ENCODE data around the gene FGF12.

The FGF12 gene

DNA sequence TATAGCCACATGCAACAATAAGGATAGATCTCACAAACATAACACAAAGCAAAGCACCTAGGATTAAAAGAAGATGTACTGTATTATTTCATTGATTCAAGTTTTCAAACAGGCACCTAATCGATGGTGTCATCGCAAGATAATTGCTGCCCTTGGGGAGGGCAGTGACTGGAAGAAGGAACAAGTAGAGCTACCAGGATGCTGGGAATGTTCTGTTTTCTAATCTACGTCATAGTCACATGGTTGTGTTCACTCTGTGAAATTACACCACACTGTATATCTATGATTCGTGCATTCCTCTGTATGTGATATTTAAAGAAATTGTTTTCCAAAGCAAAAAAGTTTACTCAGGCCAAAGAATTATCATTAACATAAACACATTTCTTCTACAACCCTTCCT, 236.6 kb downstream of the FGF12 start:
- DNase-seq: no peak

DNA sequence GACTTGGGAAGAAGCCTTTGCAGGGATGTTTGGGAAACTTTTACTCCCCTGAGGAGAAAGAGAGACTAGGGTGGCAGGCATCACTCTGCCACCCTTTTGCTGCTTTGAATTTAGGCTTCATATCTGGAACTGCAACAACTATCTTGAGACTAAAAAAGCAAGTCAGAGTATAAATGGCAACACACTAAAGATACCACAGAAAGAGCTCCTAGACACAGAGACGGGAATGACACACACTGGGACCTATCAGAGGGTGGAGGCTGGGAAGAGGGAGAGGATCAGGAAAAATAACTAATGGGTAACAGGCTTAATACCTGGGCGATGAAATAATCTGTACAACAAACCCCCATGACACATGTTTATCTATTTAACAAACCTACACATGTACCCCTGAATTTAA, 237.8 kb downstream of the FGF12 start:
- DNase-seq: no peak

DNA sequence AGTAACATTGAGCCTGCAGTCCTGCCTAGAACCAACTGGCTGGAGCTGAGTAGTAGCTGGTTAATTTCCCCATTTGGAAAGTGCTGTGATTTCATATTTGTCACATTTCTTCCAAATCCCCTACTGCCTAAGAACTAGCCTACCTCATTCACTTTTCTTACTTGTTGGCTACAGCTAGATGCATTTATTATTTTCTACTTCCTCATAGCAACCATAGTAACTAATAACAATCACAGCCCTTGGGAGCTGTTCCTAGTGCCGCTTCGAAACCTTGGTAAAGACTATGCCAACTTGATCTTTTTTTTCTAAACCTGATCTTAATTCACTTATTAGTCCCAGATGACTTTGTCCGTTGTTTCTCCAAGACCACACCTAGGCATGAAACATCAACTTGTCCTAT, 240.3 kb downstream of the FGF12 start:
- no peak for DNase-seq

DNA sequence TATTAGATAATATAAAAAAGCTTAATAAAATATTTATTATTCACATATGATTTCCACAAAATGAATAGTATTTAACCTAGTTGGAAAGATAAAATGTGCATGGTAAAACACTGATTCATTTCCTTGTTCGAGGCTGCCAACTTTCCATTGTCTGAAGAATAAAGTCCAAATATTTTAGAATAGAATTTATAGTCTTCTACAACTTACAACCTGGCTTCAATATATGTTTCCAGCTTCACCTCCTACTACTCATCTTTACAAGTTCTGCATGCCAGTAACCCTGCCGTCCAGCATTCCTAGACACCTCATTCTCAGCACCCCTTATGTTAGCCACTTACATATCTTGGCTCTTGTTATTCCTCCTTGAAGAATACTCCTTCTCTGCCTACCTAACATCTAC, 244.5 kb downstream of the FGF12 start:
- DNase-seq: no peak

DNA sequence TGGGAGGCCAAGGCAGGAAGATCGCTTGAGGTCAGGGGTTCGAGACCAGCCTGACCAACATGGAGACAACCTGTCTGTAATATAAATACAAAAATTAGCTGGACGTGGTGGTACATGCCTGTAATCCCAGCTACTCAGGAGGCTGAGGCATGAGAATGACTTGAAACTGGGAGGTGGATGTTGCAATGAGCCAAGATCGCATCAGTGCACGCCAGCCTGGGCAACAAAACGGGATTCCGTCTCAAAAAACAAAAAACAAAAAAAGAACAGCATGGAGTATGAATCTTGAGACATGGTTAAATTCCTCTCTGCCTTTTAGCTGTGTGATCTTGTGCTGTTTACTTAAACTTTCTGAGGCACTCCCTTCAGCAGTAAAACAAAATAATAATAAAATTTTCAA, 244.9 kb downstream of the FGF12 start:
- DNase-seq: no peak

DNA sequence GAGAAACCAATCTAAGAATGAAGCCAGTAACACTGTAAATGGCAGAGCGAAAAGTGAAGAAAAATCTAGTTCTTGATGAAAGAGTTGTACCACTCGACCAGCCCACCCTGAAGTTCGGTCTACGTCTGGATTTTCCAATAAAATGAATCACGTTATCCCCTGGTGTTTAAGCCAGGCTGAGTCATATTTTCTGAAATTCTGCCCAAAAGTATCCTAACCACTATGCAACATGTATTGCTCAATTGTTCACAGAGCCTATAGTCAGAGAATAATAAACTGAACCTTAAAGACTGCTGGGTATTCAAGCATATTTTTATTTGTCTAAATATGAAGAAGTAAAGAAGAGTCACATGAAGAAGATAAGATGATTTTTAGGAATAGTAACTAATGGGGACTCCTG, 245.7 kb downstream of the FGF12 start:
- no peak for DNase-seq

DNA sequence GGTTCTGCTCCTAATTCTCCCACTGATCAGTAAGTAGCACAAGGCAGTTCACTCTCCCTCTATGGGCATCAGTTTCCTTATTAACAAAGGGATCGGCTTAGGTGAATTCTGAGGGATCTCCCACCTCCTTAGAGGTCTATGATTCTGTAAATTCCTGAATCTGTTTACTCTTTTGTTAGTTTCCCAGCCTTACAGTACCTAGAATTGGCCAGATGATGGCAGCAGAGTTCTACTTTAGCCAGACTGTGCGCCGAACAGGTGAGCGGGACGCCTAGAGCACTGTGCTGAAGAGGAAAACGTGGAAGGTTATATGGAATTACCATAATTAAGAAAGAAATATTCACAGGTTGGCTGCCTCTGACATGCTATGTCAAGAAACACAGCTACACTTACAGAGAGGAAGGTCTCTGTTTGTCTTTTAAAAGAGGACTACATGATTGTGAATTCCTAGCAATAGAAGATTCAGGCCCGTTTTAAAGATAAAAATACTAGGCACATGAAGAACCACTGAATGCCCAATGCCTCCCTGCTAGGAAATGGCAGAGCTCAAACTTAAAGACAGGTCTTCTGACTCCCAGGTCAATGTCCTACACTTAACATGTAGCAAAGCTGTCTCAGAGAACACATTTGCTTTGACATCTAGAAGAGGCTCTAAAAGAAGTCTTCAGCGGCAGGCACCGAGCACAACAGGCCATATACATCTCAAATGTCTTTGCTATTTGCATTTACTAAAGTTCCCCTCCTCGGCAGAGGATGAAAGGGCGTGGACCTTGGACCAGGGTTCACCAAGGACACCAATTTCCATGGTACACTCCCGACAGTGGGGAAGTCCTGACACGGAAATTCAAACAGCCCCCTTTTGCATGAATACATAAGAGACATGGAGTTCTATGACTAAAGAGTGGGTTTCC, 259.9 kb downstream of the FGF12 start:
- DNase-seq: no peak

DNA sequence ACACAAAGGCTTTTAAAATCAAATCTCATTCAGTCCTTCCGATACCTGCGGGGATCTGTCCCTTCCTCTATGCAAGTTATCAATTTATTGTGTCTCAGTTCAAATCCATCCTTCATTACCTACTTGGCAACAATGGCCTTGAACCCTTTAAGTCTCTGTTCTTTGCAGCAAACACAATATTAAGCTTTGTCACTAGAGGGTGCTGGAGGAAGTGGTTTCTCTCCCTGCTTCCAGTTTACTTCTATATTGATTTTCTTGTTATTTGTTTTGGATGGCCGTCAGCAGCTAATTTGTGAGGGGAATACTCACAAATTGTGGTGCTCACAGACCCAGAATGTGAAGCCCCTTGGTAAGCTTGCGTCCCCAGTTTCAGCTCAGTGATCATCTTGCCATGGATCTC, 278.3 kb downstream of the FGF12 start:
- no peak for DNase-seq

DNA sequence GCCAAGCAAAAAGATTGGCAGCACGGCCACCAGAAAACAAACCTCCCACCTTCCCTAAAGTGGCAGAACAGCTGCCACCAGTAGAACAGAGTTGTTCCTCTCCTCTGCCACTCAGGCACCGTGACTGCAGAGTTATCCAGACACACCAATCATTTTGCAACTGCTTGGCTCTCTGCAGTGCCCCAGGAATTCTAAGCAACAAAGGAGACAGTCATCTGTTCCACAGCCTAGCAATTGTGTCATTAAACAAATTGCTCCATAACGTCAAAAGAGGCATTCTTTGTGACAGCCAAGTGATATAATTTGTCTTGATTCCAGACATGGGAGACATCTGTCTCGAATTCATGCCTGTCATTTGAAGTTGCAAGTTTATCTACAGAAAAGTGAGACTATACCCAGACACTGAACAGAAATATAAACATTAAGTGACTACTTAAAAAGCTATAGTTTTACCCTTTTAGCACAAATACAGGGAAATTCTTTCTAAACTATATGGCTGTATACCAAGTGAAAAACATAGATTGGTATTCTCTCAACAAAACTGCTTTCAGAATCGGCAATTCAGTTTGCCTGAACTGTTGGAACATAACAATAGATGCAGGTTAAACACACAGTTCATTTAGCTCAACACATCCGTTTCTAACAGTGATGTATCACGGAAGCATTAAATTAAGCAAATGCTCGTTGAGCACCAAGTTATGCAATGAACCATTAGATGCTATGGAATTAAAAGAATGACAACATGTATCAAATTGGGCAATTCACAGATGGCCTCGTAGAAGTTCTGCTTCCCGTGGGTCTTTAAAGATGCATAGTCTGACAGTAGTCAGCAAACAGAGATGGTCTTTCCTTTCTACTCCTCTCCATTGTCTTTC, 281.3 kb downstream of the FGF12 start:
- no peak for DNase-seq

DNA sequence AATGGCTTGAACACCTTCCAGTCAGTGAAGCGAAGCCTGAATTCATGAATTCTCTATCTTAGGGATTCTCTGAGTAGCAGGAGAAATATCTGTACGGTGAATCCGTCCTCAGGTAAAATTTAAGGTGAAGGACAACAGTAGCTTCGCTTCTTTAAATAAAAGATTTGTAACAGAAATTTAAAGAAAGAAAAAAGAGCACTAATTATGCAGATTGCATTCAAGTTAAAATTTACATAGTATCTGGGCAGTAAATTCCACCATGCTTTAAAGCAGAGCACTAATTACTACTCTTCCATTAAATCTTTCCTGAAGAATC, 282.6 kb downstream of the FGF12 start:
- DNase-seq: no peak

DNA sequence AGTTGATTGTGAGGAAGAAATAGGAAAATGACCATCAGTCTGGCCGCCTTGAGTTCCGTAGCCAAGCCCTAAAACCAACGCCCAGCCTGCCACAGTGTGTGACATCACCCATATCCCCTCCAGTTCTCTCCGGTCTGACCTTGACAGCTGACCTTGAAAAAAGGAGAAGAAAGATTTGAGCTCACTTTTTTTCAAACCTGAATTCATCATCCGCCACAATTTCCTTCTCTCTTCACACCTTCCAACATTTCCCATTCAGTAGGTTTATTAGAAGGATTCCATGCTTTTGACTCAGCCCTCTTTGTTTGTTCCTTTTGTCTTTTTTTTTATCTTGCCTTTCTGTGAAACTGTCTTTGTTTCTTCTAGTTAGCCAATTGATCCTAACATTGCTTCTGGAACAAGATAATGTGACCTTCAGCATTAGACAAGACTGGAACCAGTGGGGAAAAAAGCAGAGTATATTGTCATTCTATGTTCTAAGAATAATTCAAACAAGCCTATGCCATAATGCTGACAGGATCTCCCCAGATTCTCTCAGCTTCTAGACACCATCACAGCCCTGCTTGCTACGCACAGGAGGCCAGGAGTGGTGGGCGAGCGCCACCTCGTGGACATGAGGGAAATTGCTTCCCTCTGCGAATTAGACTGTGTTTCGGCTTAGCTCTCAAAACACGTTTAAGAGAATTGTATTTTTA, 283.1 kb downstream of the FGF12 start:
- no peak for DNase-seq

DNA sequence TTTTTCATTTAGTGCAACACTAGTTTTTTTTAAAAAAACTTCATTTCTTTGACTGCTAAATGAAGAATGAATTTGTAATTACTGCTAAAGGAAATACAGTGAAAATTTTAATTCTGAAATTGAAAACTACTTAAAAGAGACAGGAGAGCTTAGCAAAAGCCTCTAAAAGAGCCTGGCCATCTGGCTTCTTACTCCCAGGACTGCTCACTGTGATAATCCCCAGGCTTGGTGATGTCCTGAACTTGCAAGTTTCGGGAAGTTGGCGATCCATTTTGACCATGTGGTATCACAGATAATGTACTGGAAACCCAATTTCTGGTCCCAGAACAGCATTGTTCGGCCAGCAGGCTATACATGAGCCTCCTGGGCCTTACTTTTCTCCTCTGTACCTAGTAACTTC, 292.1 kb downstream of the FGF12 start:
- no peak for DNase-seq

DNA sequence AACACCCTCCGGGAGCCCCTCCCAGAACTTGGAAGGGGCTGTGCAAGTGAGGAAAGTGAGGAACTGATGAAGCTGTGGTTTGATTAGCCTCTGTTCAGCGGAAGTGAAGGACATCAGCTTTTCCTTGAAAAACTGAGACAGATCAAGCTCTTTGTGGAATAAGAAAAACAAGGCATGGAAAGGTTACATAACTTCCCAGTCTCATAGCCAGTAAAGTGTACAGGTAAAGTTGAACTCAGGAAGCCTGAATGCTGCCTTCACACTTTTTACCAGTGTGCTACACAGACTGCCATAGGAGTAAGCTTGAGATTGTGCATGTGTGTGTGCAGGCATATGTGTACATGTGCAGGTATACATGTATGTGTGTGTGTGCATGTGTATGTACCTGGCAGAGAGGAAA, 293.2 kb downstream of the FGF12 start:
- DNase-seq: no peak

DNA sequence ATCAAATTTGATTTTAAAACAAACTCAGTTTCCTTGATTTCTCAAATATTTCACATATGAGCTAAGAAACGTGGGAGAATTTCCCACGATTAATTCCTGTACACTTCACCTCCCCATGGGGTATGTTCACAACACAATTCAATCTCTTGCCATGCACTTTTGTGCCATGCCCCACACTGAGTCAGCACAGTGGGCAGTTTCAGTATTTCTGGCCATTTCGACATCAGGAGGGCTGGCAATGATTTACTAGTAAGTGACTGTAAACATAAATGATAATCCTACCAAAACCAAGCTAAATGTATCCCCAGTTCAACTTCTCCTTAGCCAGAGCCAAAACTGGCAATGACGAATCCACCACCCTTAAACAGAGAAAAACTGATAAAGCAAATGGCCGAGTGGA, 293.6 kb downstream of the FGF12 start:
- DNase-seq: no peak

DNA sequence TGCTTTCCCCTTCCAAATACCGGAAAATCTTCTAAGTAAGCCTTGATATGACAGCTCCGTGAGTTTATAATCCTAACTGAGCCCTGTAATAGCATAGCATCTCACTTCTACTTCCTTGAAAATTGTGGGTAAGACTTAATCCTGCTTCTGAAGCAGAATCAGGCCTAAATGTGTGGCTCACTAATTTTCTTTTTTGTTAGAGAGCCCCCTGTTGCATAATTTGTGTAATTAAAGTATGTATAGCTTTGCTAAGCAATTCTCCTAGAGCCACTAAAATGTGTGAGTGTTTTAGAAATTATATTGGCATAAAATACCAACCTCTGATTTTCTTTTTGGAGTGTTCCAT, 304.4 kb downstream of the FGF12 start:
- DNase-seq: no peak

DNA sequence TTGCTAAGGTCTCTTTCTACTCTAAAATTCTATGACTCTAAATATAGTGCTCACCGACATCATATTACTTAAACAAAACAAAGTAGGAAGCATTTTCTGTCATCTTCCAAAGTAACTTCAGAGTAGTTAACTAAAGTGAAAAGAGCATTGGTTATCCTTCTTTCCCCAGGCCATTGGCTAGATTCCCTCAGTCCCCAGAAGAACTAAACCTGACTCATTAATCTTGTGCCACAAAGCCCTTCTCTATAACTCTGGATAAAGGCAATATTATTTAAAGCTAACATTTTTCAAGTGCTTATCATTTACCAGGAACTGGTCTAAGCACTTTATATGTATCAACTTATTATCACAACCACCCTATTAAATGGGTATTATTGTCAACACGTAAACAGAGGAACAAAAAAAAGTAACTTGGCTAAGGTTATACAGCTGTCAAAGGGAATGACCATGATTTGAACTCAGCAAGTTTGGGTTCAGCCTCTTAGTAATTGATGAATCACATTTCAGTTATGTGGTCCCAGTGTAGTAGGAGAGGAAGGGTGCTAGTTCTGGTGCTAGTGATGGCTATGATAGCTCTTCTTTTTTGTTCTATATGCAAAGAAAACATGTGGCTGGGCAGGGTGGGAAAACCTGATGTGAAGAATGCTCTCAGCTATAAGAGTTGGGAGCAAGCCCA, 304.9 kb downstream of the FGF12 start:
- DNase-seq: no peak

DNA sequence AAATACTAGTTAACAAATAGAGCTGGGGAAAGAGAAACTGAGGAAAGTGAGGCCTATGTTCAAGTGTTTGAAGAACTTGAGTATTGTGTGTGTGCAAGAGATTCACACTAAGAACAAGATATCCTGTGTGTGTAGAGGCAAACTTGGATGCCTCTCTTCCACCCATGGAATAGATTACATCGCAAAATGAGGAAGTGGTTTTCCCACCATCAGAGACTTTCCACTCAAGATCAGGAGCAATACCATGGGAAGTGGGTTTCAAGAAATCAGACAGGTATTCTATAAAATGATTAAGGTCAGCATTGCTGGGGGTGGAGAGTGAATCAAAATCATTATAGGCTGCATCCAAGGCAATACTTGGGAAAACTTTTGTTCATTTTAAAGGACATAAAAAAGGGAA, 308.0 kb downstream of the FGF12 start:
- DNase-seq: no peak

DNA sequence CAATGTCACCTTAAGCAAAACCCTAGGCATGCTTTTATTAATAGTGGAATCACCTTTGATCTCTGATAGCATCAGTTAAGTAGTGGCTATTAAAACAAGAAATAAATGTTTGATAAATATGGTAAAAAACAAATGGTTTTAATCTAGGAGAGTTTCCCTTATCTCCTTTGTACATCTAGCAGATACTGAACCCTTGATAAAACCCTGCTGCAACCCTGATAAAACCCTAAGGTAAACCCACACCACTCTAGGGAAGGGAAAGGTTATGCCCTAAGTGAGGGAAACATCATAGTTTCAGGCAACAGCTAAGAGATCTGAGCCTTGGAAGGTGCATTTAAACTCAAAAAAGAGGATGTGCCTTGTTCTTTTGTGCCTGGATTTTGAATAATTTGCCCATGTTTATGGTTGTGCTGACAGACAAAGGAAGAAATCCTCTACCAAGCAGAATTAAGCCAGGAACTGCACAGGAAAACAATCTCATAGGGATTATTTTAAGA, 309.7 kb downstream of the FGF12 start:
- no peak for DNase-seq

DNA sequence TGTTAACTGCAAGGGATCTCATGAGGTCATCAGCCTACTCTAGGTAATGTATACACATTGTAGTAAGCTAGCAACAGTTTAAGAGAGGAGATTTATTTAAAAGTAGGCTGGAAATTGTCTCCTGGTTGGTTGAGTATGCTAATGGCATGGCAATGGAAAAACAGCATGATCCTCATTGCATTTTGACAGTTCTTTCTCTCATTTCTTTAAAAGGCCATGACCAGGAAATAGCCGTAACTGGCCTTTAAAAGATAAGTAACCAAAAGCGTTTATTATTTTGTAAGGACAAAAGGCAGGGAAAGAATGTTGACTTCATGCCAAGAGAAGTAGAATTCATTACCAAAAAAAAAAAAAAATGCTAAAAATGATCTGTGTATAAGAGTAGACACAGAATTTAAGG, 310.3 kb downstream of the FGF12 start:
- DNase-seq: no peak

DNA sequence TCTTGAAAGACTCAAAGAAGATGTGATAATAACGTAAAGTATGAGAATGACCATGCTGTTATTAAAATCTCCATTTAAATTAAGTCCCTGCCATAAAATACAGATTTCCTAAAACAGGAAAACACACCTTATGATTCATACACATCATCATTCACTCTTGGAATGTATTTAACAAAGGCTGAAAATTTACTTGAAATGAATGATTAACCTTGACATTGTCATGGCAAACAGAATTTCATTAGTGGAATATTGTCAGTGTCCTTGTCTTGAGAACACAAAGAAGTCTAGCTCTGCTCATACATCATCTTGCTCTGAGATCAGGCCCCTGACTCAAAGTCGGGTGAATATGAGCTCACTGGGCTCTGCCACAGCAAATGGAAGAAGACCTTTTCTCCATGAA, 313.9 kb downstream of the FGF12 start:
- no peak for DNase-seq

DNA sequence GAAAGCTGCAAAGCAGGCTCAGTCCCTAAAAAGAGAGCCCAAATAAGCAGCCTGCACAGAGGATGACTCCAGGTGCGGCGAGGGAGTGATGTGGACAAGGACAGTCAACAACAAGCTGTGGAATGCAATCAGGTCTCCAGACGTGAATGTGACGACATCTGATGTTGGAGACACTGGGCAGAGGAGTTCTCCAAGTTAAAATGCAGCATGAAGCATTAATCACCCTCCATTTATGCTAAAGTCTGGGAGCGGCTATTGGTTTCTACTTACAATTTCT, 316.7 kb downstream of the FGF12 start:
- no peak for DNase-seq

DNA sequence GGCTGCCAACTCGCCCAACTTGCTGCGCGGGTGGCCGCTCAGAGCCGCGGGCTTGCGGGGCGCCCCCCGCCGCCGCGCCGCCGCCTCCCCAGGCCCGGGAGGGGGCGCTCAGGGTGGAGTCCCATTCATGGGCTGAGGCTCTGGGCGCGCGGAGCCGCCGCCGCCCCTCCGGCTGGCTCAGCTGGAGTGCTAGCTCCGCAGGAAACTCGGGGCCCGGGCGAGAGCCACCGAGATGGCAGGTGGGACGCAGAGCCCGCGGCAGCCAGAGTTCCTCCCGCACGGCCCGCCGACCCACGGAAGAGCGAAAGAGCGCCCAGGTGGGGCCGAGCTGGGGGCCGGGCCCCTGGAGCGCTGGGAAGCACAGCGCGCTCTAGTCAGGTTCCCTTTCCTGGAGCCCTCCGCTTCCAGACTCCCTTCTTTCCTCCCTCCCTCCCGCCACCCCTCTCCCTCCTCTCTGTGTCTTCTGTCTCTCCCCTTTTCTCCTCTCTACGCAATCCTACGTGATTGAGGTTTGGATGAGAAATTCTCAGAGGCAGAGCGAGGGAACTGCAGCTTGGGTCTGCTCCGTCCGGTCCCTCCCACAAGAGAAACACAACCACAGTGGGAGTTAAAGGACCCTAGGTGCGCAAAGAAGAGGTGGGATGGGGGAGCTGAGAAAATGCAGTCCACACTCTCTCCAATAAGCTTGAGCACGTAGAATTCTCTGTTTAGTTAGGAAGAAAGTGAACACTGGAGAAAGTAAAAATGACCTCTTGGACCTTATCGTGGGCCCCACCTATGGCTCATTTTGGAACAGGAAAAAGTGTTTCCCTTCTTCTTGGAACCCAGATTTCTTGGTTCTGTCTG, 317.3 kb downstream of the FGF12 start:
- DNase-seq: no peak

All from activated gamma-delta T cell (primary cell).